BLaER1 (cell line): ENCODE results near the gene ACSS1.
"Not testable (repeated sequence)": the region's sequence is repeated elsewhere in the genome, so short reads cannot be mapped to it uniquely, and the experiment has no call there.

Experiments
- H3K27ac ChIP-seq: shearing (Covaris generic); formaldehyde crosslinking; 2 replicates; pipeline ENCODE4 v1.8.1; 2022
- H3K27me3 ChIP-seq: shearing (Covaris generic); formaldehyde crosslinking; 2 replicates; pipeline ENCODE4 v1.8.1; 2022
- H3K36me3 ChIP-seq: shearing (Covaris generic); formaldehyde crosslinking; 2 replicates; pipeline ENCODE4 v1.8.1; 2022
- H3K4me1 ChIP-seq: shearing (Covaris generic); formaldehyde crosslinking; 2 replicates; pipeline ENCODE4 v1.8.1; 2022
- H3K4me2 ChIP-seq: shearing (Covaris generic); formaldehyde crosslinking; 2 replicates; pipeline ENCODE4 v1.8.1; 2022
- H3K4me3 ChIP-seq: shearing (Covaris generic); formaldehyde crosslinking; 2 replicates; pipeline ENCODE4 v1.8.1; 2022
- H3K9ac ChIP-seq: shearing (Covaris generic); formaldehyde crosslinking; 2 replicates; pipeline ENCODE4 v1.8.1; 2022
- H3K9me3 ChIP-seq: shearing (Covaris generic); formaldehyde crosslinking; 2 replicates; pipeline ENCODE4 v1.8.1; 2022
- H4K20me1 ChIP-seq: shearing (Covaris generic); formaldehyde crosslinking; 2 replicates; pipeline ENCODE4 v1.8.1; 2022
- Cebpa-rat ChIP-seq: shearing (Covaris generic); IDR thresholded peaks from 2 replicates; pipeline ENCODE4 v1.8.1; 2022

The ACSS1 gene

GRCh38 chr20:25007491-25008305 is 50.2 kb downstream of the ACSS1 start:
- Histone ChIP-seq H4K20me1 (peaks cover 7% of the 10 kb centered on the region; the same call in 1 of the 2 replicates), H3K4me3 (no peak overlapping the region), H3K9me3 (no peaks in the 10 kb centered on the region), H3K36me3 (peaks cover 83% of the 10 kb centered on the region), H3K27me3 (no peaks in the 10 kb centered on the region), H3K9ac (no peak overlapping the region), H3K4me2 (no peak overlapping the region), H3K27ac (no peak overlapping the region), H3K4me1 (peaks cover 9% of the 10 kb centered on the region; the same call in 1 of the 2 replicates)
- no peak for TF ChIP-seq Cebpa-rat

- Histone ChIP-seq H3K9ac (no peak overlapping the region), H3K4me1 (peaks cover 9% of the 10 kb centered on the region; the same call in 1 of the 2 replicates), H3K4me3 (no peak overlapping the region), H3K4me2 (no peak overlapping the region), H4K20me1 (peaks cover 3% of the 10 kb centered on the region; the same call in 1 of the 2 replicates), H3K27me3 (no peaks in the 10 kb centered on the region), H3K9me3 (no peaks in the 10 kb centered on the region), H3K27ac (no peak overlapping the region), H3K36me3 (peaks cover 75% of the 10 kb centered on the region)
- no peak for TF ChIP-seq Cebpa-rat
Observed at GRCh38 chr20:25006431-25007167, 51.3 kb downstream of the ACSS1 start.

- H3K4me1 ChIP-seq, result peaks cover 9% of the 10 kb centered on the region; the same call in 1 of the 2 replicates
- no peaks in the 10 kb centered on the region for H3K9me3 ChIP-seq
- H3K27ac ChIP-seq, result no peak overlapping the region
- H3K36me3 ChIP-seq, result peaks cover 65% of the 10 kb centered on the region
- no peak overlapping the region for H3K4me2 ChIP-seq
- no peak for TF ChIP-seq Cebpa-rat
- no peak overlapping the region for H3K4me3 ChIP-seq
- no peaks in the 10 kb centered on the region for H3K27me3 ChIP-seq
- H3K9ac ChIP-seq, result no peak overlapping the region
- no peaks in the 10 kb centered on the region for H4K20me1 ChIP-seq
Observed at GRCh38 chr20:25005661-25006060, 52.3 kb downstream of the ACSS1 start.

- Histone ChIP-seq H3K4me3 (no peak overlapping the region), H3K4me2 (no peak overlapping the region), H3K4me1 (peaks cover 9% of the 10 kb centered on the region; the same call in 1 of the 2 replicates), H3K27ac (no peak overlapping the region), H3K9ac (no peak overlapping the region), H4K20me1 (no peaks in the 10 kb centered on the region), H3K9me3 (no peaks in the 10 kb centered on the region), H3K36me3 (peaks cover 61% of the 10 kb centered on the region), H3K27me3 (no peaks in the 10 kb centered on the region)
- TF ChIP-seq Cebpa-rat, result no peak
Observed at GRCh38 chr20:25005220-25005619, 52.7 kb downstream of the ACSS1 start.

- no peaks in the 10 kb centered on the region for H3K27me3 ChIP-seq
- no peak overlapping the region for H3K27ac ChIP-seq
- H3K36me3 ChIP-seq, result peaks cover 39% of the 10 kb centered on the region
- no peak overlapping the region for H3K4me3 ChIP-seq
- no peak for TF ChIP-seq Cebpa-rat
- H3K9me3 ChIP-seq, result no peaks in the 10 kb centered on the region
- H3K4me1 ChIP-seq, result no peaks in the 10 kb centered on the region
- no peak overlapping the region for H3K4me2 ChIP-seq
- no peak overlapping the region for H3K9ac ChIP-seq
- H4K20me1 ChIP-seq, result no peaks in the 10 kb centered on the region
Observed at GRCh38 chr20:25003002-25003401, 54.9 kb downstream of the ACSS1 start.

GRCh38 chr20:25001323-25001722 is 56.6 kb downstream of the ACSS1 start:
- H3K27ac ChIP-seq, H3K4me1 ChIP-seq, H3K4me3 ChIP-seq, H3K9ac ChIP-seq, H3K27me3 ChIP-seq, H3K4me2 ChIP-seq, H3K9me3 ChIP-seq, H4K20me1 ChIP-seq: not testable (repeated sequence)
- peaks cover 22% of the 10 kb centered on the region for H3K36me3 ChIP-seq

GRCh38 chr20:25000268-25000801 is 57.6 kb downstream of the ACSS1 start:
- Histone ChIP-seq H3K4me3 (no peak overlapping the region), H3K4me2 (no peak overlapping the region), H3K36me3 (peaks cover 12% of the 10 kb centered on the region), H3K27ac (no peak overlapping the region), H3K4me1 (peaks cover 14% of the 10 kb centered on the region), H4K20me1 (no peaks in the 10 kb centered on the region), H3K9ac (no peak overlapping the region), H3K27me3 (no peaks in the 10 kb centered on the region), H3K9me3 (no peaks in the 10 kb centered on the region)
- no peak for TF ChIP-seq Cebpa-rat

GRCh38 chr20:24999568-24999967 is 58.4 kb downstream of the ACSS1 start:
- Histone ChIP-seq H3K4me3 (no peak overlapping the region), H3K4me1 (peaks cover 20% of the 10 kb centered on the region), H3K9ac (no peak overlapping the region), H3K9me3 (no peaks in the 10 kb centered on the region), H3K36me3 (peaks cover 7% of the 10 kb centered on the region), H3K27ac (no peak overlapping the region), H3K4me2 (no peak overlapping the region), H4K20me1 (no peaks in the 10 kb centered on the region), H3K27me3 (no peaks in the 10 kb centered on the region)
- no peak for TF ChIP-seq Cebpa-rat

- no peaks in the 10 kb centered on the region for H3K27me3 ChIP-seq
- H3K4me2 ChIP-seq, result no peak overlapping the region
- no peak overlapping the region for H3K27ac ChIP-seq
- no peak overlapping the region for H3K4me3 ChIP-seq
- TF ChIP-seq Cebpa-rat, result no peak
- no peaks in the 10 kb centered on the region for H4K20me1 ChIP-seq
- no peak overlapping the region for H3K9ac ChIP-seq
- H3K36me3 ChIP-seq, result peaks cover 7% of the 10 kb centered on the region
- H3K4me1 ChIP-seq, result peaks cover 28% of the 10 kb centered on the region
- H3K9me3 ChIP-seq, result no peaks in the 10 kb centered on the region
Observed at GRCh38 chr20:24998631-24999445, 59.1 kb downstream of the ACSS1 start.
